ENCODE measurements around the gene CLCN1. TPM values are rescaled to one million over a fixed set of nuclear protein-coding genes. Genes with fewer than 3 reads are reported as not detected.

Gene CLCN1
- total and polyA plus RNA-seq, 10 of the 15 experiments (the other 5 are each of a cell fraction or from before 2014, with no cell fraction given), result 0.30 TPM; not detected in 9

- Histone ChIP-seq H3K4me1 (ENCODE audit: control insufficient read depth, insufficient read depth, low read length) (peaks cover 11% of the 10 kb centered on the region; the same call in 1 of the 2 replicates), H3K27me3 (replicated peaks in 1 of 2; ENCODE audit: control insufficient read depth in 2 of 2, insufficient read depth in 2 of 2, low read length in 1 of 2) (no peaks in the 10 kb centered on the region), H4K20me1 (ENCODE audit: control insufficient read depth, insufficient read depth) (no peaks in the 10 kb centered on the region), H3K79me2 (ENCODE audit: control insufficient read depth, insufficient read depth, low read length) (no peaks in the 10 kb centered on the region), H3K36me3 (ENCODE audit: control insufficient read depth in 2 of 2, insufficient read depth in 2 of 2, low read length in 1 of 2) (no peaks in the 10 kb centered on the region), H3K27ac (ENCODE audit: control insufficient read depth, insufficient read depth) (no peak overlapping the region), H3K4me2 (ENCODE audit: control insufficient read depth, insufficient read depth) (no peak overlapping the region), H3K9ac (ENCODE audit: control insufficient read depth, insufficient read depth, low read length) (no peak overlapping the region), H3K9me3 (replicated peaks; ENCODE audit: control insufficient read depth, insufficient read depth, low read length) (no peaks in the 10 kb centered on the region; the same call in 2 of the 3 replicates), H3K4me3 (no peak overlapping the region), H2AFZ (ENCODE audit: control insufficient read depth, low read depth, low read length) (no peak overlapping the region)
- ATAC-seq (no peak), FAIRE-seq (no peak), DNase-seq (ENCODE audit: low read depth, low spot score) (no peak)
- intact Hi-C loops (cut with micrococcal nuclease; ENCODE audit: unreplicated experiment) (no loop called here), in situ Hi-C loops (cut with MboI) (no loop called here)
- TF ChIP-seq ZNF24 (IDR thresholded peaks at IDR 0.05) (no peak), RCOR1 (conservative IDR thresholded peaks at IDR 0.05; ENCODE audit: low read depth, low read length) (no peak), GATAD2B (conservative IDR thresholded peaks at IDR 0.05; ENCODE audit: low read depth) (no peak), BACH1 (IDR thresholded peaks at IDR 0.05; ENCODE audit: borderline replicate concordance) (no peak), TCF3 (IDR thresholded peaks at IDR 0.05; ENCODE audit: borderline replicate concordance, insufficient read depth, low read depth, low read length) (no peak), BHLHE40 (IDR thresholded peaks at IDR 0.05; ENCODE audit: borderline replicate concordance in 1 of 2, low read depth in 2 of 2, low read length in 1 of 2) (no peak), STAT3 (IDR thresholded peaks at IDR 0.05; ENCODE audit: low read depth, low read length) (no peak), HSF1 (IDR thresholded peaks at IDR 0.05; ENCODE audit: low read depth, low read length) (no peak), MTA2 (IDR thresholded peaks at IDR 0.05; ENCODE audit: low read depth) (no peak), ETV6 (conservative IDR thresholded peaks at IDR 0.05 in 1 of 2, IDR thresholded peaks at IDR 0.05 in 1 of 2; ENCODE audit: borderline replicate concordance in 1 of 2, low read depth in 1 of 2) (no peak), ZBTB11 (CRISPR knock-in tag; IDR thresholded peaks at IDR 0.05) (no peak), USF2 (IDR thresholded peaks at IDR 0.05; ENCODE audit: borderline replicate concordance, low read depth, low read length) (no peak), CHD2 (IDR thresholded peaks at IDR 0.05; ENCODE audit: borderline replicate concordance, low read depth, low read length) (no peak), EZH2 (IDR thresholded peaks at IDR 0.05; ENCODE audit: borderline replicate concordance, control insufficient read depth, low read depth, low read length) (no peak), CREM (IDR thresholded peaks at IDR 0.05; ENCODE audit: low read depth) (no peak), EGR1 (IDR thresholded peaks at IDR 0.05; ENCODE audit: borderline replicate concordance in 1 of 2, low read depth in 2 of 2, low read length in 2 of 2) (no peak), POLR2A (IDR thresholded peaks at IDR 0.05; ENCODE audit: low read depth, low read length) (no peak), SUPT20H (IDR thresholded peaks at IDR 0.05; ENCODE audit: borderline replicate concordance, control insufficient read depth, low read depth, low read length) (no peak), ZNF384 (IDR thresholded peaks at IDR 0.05; ENCODE audit: borderline replicate concordance, low read depth, low read length) (no peak)
- SMC1A ChIA-PET (ENCODE audit: uncharacterized antibody, unreplicated experiment), result no interaction called here
- 46% methylated on average over 5 of the region's 5 CpGs for WGBS (ENCODE audit: insufficient coverage, insufficient replicate concordance, low lambda C conversion rate, missing lambda C conversion rate)
- BruUV-seq (replicated peaks), result no TSS peak
- CTCF ChIA-PET, result no interaction called here
- POLR2A ChIA-PET, result no interaction called here
- RAD21 ChIA-PET (ENCODE audit: unreplicated experiment), result no interaction called here
Measured at GRCh38 chr7:143318661-143319060, 2.8 kb downstream of the CLCN1 start.
